HL-60 (cell line): ENCODE data around the gene ECHS1.

Experiments
- CTCF ChIP-seq: IDR thresholded peaks from one replicate; pipeline ENCODE4 v1.5.1; 2011; ENCODE audit warnings: low read length, control low read depth, inconsistent platforms; ENCODE audit not compliant: insufficient read depth
- POLR2AphosphoS5 ChIP-seq: IDR thresholded peaks from 2 replicates; pipeline ENCODE4 v1.6.1; 2012; ENCODE audit warnings: low read depth
- REST ChIP-seq: IDR thresholded peaks from 2 replicates; pipeline ENCODE4 v1.6.1; 2012; ENCODE audit warnings: low read depth; ENCODE audit not compliant: insufficient replicate concordance

GRCh38 chr10:133359554-133359971, 13.6 kb downstream of the ECHS1 start:
- TF ChIP-seq CTCF: no peak
- TF ChIP-seq POLR2AphosphoS5: no peak
- no peak for TF ChIP-seq REST
